Osteoblast (primary cell): ENCODE results near the gene EYS. TPM values are rescaled to one million over a fixed set of nuclear protein-coding genes. Genes with fewer than 3 reads are reported as not detected.

Experiments
- DNase-seq: peaks from one replicate; pipeline ENCODE4 v3.0.0; 2011; ENCODE audit warnings: low spot score, mixed read lengths; ENCODE audit not compliant: insufficient read length; ENCODE audit errors: missing footprints
- H2AFZ ChIP-seq: 2 replicates; pipeline ENCODE4 v1.6.0; 2011; ENCODE audit warnings: mild to moderate bottlenecking, low read length
- H3K27ac ChIP-seq: 2 replicates; pipeline ENCODE4 v1.5.1; 2011; ENCODE audit warnings: mild to moderate bottlenecking, low read depth, low read length, moderate library complexity
- H3K27me3 ChIP-seq: 2 replicates; pipeline ENCODE4 v1.6.0; 2012; ENCODE audit warnings: mild to moderate bottlenecking, control low read depth, inconsistent platforms, low read length, moderate library complexity; ENCODE audit not compliant: insufficient read depth
- H3K36me3 ChIP-seq: 2 replicates; pipeline ENCODE4 v1.5.1; 2011; ENCODE audit warnings: mild to moderate bottlenecking, low read length, control low read depth, moderate library complexity; ENCODE audit not compliant: insufficient read depth
- H3K4me1 ChIP-seq: 2 replicates; pipeline ENCODE4 v1.5.1; 2011; ENCODE audit warnings: mild to moderate bottlenecking, low read length, control low read depth, moderate library complexity; ENCODE audit not compliant: insufficient read depth
- H3K4me2 ChIP-seq: 2 replicates; pipeline ENCODE4 v1.6.0; 2011; ENCODE audit warnings: mild to moderate bottlenecking, low read length; ENCODE audit not compliant: insufficient read depth
- H3K4me3 ChIP-seq: fragments of 200-600 bp; sonication (generic); 3 replicates; pipeline ENCODE4 v1.5.1; 2012; ENCODE audit warnings: mild to moderate bottlenecking, low read length, inconsistent platforms; ENCODE audit not compliant: insufficient read depth
- H3K79me2 ChIP-seq: 2 replicates; pipeline ENCODE4 v1.6.0; 2012; ENCODE audit warnings: mild to moderate bottlenecking, low read length, control low read depth, inconsistent platforms; ENCODE audit not compliant: insufficient read depth
- H3K9me3 ChIP-seq: 2 replicates; pipeline ENCODE4 v1.5.1; 2011; ENCODE audit warnings: low read depth, low read length, control low read depth
- H4K20me1 ChIP-seq: 2 replicates; pipeline ENCODE4 v1.6.0; 2012; ENCODE audit warnings: mild to moderate bottlenecking, low read length, control low read depth; ENCODE audit not compliant: insufficient read depth
- CTCF ChIP-seq: IDR thresholded peaks from 2 replicates; pipeline ENCODE4 v1.5.1; 2011; ENCODE audit warnings: mild to moderate bottlenecking, low read depth, low read length, moderate library complexity; ENCODE audit errors: extremely low read depth
- total RNA-seq: library from RNA; depleted of rRNA; stranded (reverse); fragments of >200 nt; gene quantifications from 2 replicates; pipeline ENCODE4 v1.2.3, GENCODE V29; 2012

The EYS gene
- total RNA-seq, 1 donor, result under 0.01 TPM

GRCh38 chr6:64483956-64484499 is 1223.0 kb downstream of the EYS start:
- no peak for DNase-seq
- Histone ChIP-seq H3K27me3 (no peaks in the 10 kb centered on the region), H3K9me3 (no peaks in the 10 kb centered on the region), H3K4me2 (no peak overlapping the region), H3K4me1 (no peaks in the 10 kb centered on the region), H3K79me2 (no peaks in the 10 kb centered on the region), H3K27ac (no peak overlapping the region), H3K4me3 (no peak overlapping the region), H3K36me3 (no peaks in the 10 kb centered on the region), H4K20me1 (no peaks in the 10 kb centered on the region), H2AFZ (no peak overlapping the region)
- no peak for TF ChIP-seq CTCF

GRCh38 chr6:64482631-64483030 is 1224.4 kb downstream of the EYS start:
- Histone ChIP-seq H3K79me2 (no peaks in the 10 kb centered on the region), H3K9me3 (no peaks in the 10 kb centered on the region), H4K20me1 (no peaks in the 10 kb centered on the region), H3K4me1 (no peaks in the 10 kb centered on the region), H3K4me2 (no peak overlapping the region), H3K27ac (no peak overlapping the region), H2AFZ (no peak overlapping the region), H3K4me3 (no peak overlapping the region), H3K36me3 (no peaks in the 10 kb centered on the region), H3K27me3 (no peaks in the 10 kb centered on the region)
- no peak for TF ChIP-seq CTCF
- DNase-seq, result no peak

- no peaks in the 10 kb centered on the region for H3K4me1 ChIP-seq
- H3K4me2 ChIP-seq, result no peak overlapping the region
- H3K27ac ChIP-seq, result no peak overlapping the region
- no peaks in the 10 kb centered on the region for H3K79me2 ChIP-seq
- no peak overlapping the region for H2AFZ ChIP-seq
- DNase-seq, result no peak
- H4K20me1 ChIP-seq, result no peaks in the 10 kb centered on the region
- no peak for TF ChIP-seq CTCF
- H3K9me3 ChIP-seq, result no peaks in the 10 kb centered on the region
- H3K36me3 ChIP-seq, result no peaks in the 10 kb centered on the region
- H3K27me3 ChIP-seq, result no peaks in the 10 kb centered on the region
- H3K4me3 ChIP-seq, result no peak overlapping the region
These were observed 1227.9 kb downstream of the EYS start for GRCh38 chr6:64479134-64479533.

GRCh38 chr6:64477391-64477790 is 1229.6 kb downstream of the EYS start:
- Histone ChIP-seq H3K4me2 (no peak overlapping the region), H3K4me3 (no peak overlapping the region), H3K4me1 (no peaks in the 10 kb centered on the region), H3K79me2 (no peaks in the 10 kb centered on the region), H3K36me3 (no peaks in the 10 kb centered on the region), H4K20me1 (no peaks in the 10 kb centered on the region), H3K27me3 (no peaks in the 10 kb centered on the region), H3K9me3 (no peaks in the 10 kb centered on the region), H3K27ac (no peak overlapping the region), H2AFZ (no peak overlapping the region)
- no peak for TF ChIP-seq CTCF
- DNase-seq, result no peak
